ACHN (cell line): ENCODE results near the gene ZNF791.
"Not testable (repeated sequence)": the region's sequence is repeated elsewhere in the genome, so short reads cannot be mapped to it uniquely, and the experiment has no call there.

Experiments
- DNase-seq: peaks from one replicate; pipeline ENCODE4 v3.0.0-alpha.2; 2015
- in situ Hi-C: cut with HindIII; loops from 2 replicates; pipeline ENCODE4 v1.10.0; 2017; ENCODE audit warnings: low sequenced_read_pairs, low pct_ligation_motif_present, low pct_unique_long_range_greater_than_20kb

ZNF791 gene

DNA sequence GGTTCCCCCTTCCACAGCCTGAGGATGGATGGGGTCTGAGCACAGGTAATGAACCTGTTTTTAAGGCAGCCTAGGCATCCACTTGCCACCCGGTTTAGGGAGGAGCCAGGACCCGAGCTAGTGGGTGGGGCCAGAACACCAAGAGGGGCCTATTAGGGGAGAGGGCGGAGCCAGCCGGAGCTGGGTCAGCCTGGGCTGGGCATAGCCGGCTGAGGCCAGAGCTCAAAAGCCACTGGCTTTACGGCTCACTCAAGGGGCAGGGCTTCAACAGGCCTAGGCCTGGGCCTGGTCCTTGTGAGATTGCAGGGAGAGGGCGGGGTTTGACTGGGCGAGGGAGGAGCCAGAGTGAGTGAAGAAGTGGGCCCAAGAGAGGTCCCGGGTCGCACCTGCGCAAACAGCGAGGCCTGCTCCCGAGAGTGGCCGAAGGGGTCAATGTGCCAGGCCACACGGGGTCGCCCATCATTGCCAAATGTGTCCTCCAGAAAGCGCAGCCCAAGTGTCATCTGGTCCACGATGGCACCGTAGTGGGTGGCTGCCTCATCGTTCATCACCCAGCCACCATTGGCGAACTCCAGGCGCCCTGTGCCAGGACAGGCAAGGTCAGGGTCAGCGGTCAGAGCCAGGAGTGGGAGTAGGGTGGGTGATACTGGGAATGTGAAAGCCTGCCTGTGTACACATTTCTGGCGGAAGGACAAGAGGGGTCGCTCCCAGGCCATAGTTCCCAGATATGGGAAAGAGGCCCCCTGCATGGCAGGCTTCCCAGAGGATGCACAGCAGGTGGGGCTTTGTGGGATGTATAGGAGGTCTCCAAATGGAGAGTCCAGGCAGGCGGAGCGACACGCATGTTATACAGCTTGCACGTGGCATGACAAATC is 53.9 kb downstream of the ZNF791 start:
- in situ Hi-C loops: no loop called here
- no peak for DNase-seq

DNA sequence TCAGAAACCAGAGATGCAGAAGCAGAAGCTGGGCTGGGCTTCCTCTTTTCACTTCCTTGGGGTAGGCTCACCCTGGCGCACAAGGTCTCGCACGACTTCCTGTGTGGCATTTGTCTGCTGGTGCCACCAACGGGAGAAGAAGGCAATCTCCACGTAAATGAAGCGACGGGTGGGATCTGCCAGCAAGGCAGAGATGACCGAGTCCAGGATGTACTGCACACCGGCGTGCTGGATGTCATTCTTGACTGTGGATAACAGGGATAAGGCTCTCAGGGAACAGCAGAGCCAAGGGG is 54.5 kb downstream of the ZNF791 start:
- in situ Hi-C loops: no loop called here
- DNase-seq: no peak

DNA sequence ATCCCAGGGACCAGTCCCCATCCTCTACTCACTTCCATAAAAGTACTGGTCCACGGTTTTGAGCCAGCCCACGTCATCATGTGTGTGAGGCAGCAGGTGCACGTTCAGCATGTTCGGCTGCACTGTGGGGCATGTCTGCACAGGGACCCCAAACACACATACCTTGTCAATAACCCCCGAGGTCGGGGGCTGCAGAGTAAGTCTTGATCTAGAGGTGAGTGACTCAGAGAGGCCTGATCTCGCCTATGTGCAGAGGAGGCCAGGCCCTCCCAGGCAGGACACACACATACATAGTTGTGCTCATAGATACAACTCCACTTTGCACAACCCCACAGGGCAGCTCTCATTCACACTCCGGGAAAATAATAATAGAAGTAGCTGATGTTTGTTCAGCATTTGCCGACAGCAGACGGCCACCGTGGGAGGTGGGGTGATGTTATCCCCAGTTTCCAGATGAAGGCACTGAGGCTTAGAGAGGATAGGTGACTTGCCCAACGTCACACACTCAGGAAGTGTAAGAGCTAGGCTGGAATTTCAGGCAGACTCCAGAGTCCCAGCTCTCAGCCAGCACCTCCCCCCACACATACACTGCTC is 55.0 kb downstream of the ZNF791 start:
- in situ Hi-C loops: no loop called here

DNA sequence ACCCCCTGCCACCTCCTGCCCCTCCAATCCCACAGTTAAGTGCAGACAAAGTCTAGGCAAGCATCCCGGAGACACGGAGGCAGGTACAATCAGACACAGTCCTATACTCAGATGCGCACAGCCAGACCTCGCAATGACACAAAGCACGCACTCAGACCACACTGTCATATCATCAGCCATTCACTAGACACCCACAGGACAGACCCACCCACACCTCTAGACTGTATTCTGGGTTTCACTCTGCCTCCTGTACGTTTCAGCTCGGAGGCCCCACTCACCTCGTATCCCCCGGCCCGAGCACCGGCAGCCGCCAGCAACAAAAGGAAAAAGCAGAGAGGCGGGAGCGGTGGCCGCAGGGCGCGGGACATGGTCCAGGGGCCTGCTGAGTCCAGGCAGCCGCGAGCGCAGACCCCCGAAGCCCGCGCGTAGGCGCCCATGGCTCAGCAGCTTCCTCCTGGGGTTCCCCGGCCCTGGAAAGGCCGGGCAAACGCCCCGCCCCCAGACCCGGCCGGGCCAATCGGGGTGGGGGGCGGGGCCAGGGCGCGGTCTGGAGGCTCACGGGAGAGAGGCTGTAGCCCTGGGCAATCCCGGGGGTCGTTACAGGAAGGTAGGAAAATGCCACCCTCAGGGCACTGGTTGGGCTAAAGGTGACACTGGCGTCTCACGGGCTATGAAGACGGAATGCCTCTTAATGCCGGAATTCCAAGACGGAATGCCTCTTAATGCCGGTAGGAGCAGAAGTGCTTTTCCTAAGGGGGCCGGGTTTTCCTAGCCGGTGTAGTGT is 55.7 kb downstream of the ZNF791 start, which contains the start of the genes MAN2B1 and WDR83:
MAN2B1 (minus strand) TSS at position 478 of the 784 bp plus-strand sequence; CDS start at position 437, 41 bp downstream.
WDR83 (plus strand) TSS at position 543 of the 784 bp plus-strand sequence. CDS start 2,984 bp downstream, outside the sequence.
- peak; percentile 73 for DNase-seq
- in situ Hi-C loops: no loop called here

More for the DNA sequence above, 55.0 kb downstream of the ZNF791 start:
- DNase-seq: no peak

DNA sequence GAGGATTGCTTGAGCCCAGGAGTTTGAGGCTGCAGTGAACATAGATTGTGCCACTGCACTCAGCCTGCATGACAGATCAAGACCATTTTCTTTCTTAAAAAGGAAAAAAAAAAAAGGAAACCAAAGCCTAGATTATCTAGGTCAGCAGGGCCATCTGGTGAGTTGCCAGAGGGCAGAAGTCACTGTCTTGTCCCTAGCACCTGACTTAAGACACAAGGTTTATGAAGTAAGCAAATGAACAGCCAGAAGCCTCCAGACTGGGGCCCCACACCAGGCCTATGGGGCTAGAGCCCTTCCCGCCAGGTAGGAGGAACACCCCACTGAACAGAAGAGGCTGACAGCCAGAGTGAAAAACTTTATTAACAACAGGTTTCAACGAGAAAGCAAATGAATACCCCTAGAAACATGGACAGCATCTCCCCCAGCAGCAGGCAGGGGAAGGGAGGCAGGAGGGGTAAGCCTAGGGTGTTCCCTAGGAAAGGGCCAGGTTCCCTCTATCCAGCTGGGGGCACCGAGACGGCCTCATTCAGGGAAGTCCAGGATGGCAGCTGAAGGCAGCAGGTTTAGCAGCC is 57.1 kb downstream of the ZNF791 start:
- no peak for DNase-seq
- in situ Hi-C loops: no loop called here

DNA sequence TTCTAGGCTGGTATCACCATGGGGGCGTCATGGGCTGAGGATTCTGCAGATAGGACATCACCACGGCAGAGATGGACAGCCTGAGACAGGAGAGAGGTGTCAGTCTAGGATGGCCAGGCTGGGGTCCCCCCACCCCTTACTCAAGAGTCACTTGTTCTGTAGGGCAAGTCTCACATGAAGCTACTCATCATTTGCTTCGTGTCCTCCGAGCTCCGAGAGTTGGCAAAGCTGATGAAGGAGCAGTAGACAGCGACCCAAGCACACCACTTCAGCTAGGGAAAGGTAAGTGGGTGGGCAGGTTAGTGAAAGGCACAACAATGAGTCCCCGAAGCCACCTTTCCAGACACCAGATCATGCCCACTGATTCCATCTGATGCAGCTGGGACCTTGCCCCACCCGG is 57.6 kb downstream of the ZNF791 start:
- in situ Hi-C loops: no loop called here
- DNase-seq: no peak

DNA sequence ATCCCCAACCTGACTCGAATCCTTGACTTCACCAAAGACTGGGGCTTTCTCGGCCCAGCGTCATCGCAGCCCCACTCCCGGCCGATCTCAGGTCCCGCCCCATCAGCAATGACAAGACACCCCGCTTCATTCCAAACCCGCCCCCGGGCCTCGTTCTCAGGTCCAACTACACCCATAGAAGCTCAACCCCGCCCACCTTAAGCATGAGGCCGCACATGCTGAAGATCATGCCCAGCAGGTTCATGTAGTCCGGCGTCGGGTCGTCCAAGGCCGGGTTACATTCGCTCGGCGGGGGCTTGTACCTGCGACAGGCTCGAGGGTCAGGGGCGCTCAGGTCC is 58.2 kb downstream of the ZNF791 start:
- peak; percentile 52 for DNase-seq
- in situ Hi-C loops: no loop called here

DNA sequence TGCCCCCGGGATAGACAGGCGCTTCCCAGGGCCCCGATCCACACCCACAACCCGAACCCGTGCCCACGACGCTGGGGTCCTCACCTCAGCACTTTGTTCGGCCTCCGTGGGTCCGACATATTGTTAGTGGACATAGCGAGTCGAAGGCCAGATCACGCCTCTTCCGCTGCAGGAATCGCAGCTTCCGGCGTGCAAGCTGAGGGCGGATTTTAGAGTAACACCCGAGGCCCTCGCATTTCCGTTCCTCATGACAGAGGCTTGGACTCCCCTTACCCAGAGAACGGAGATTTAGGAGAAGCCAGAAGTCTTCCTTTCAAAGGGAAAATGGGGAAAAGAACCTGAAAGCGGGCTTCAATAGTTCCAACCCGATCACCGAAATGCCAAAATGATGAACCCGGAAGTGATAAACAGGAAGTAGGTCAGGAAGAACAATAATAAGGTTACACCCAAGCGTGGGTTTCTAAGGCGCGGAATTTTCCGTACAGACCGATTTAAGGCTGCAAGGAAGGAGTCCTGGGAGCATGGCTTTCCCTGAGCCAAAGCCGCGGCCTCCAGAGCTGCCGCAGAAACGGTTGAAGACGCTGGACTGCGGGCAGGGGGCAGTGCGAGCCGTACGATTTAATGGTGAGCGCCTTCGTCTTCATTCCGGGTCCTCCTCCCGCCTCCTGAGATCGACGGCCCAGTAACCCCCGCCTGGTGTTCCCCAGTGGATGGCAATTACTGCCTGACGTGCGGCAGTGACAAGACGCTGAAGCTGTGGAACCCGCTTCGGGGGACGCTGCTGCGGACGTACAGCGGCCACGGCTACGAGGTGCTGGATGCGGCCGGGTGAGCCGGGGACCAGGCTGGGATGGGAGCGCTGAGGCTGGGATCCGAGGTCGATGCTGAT is 58.8 kb downstream of the ZNF791 start:
- DNase-seq: peak; percentile 78
- in situ Hi-C loops: no loop called here

DNA sequence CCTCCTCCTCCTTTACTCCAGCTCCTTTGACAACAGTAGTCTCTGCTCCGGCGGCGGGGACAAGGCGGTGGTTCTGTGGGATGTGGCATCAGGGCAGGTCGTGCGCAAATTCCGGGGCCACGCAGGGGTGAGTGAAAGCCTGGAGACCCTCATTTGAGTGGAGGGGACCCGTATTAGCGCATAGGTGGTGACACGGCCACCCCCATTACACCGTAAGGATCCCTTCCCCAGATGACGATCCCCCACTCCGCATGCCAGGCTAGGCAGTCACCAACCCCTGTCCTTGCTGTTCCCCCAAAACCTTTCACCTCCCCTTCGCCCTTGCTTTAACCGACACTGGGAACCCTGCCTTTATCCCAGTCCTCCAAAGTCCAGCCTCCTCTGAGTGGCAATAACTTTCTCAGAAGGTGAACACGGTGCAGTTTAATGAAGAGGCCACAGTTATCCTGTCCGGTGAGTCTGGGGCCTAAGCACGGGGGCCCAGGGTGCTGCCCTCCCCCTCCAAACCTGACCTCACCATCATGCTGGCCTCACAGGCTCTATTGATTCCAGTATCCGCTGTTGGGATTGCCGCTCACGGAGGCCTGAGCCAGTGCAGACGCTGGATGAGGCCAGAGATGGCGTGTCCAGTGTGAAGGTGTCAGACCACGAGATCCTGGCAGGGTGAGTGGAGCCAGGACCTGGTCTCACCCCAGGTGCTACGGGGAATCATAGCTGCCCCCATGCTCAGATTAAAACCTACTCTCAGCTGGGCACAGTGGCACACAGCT is 59.6 kb downstream of the ZNF791 start:
- in situ Hi-C loops: no loop called here
- no peak for DNase-seq

DNA sequence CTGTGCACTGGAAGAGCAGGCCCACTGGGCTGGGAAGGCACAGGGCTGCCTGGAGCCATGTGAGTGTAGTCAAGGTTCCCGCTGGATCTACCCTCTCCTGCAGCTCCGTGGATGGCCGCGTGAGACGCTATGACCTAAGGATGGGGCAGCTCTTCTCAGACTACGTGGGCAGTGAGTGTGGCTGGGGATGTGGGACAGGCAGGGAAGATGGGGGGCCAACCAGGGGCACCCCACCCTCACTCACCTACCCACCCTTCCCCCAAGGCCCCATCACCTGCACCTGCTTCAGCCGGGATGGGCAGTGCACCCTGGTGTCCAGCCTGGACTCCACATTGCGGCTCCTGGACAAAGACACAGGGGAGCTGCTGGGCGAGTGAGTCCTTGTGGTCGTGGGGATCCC is 62.0 kb downstream of the ZNF791 start:
- no peak for DNase-seq

DNA sequence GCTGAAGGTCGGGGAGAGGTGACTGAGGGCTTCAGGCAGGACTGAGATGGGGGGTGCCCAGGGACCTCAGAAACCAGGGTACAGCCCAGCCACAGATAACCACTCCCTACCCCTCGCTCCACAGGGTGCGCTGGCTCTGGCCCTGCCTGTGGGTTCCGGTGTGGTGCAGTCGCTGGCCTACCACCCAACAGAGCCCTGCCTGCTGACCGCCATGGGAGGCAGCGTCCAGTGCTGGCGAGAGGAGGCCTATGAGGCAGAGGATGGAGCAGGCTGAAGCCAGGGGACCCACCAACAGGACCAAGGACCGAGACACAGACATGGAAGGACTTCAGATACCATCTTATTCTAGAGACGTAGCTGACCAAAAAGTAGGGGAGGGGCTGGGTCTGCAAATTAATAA is 64.7 kb downstream of the ZNF791 start:
- no peak for DNase-seq
- in situ Hi-C loops: no loop called here

More for the DNA sequence above, 62.0 kb downstream of the ZNF791 start:
- in situ Hi-C loops: no loop called here

DNA sequence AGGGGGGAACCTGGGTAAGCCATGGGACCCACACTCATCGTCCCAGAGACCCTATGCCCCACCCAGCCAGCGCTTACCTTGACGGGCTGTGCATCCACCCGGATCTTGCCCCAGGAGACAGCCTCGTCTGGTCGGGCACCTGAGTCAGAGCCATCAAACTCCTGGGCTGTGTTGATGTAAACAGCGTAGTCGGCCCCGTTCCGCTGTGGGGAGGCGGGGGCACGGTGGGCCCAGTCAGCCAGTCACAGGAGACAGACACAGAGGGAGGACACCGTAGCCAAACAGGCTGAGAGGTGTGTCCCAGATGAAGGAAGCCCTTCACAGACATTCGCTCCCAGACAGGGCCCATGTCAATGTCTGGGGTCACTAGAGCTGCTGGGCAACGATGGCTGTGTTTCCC is 65.2 kb downstream of the ZNF791 start:
- in situ Hi-C loops: no loop called here
- DNase-seq: no peak

DNA sequence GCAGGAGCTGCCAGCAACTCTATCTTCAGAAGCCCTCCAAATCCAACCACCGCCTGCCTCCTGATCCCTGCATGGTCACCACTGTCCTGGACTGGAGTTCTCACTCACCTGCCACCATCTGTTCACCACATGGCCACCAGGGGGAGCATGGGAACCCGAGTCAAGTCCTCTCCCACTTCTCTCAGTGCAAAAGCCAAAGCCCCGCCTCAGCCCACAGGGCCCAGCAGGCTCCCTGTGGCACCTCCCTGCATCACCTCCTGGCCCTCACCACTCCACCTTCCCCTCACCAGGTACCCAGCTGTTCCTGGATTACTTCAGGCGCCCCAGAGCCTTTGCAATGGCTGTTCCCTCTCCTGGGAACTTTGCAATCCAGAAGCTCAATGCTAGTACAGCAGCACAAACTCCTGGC is 65.7 kb downstream of the ZNF791 start:
- in situ Hi-C loops: no loop called here
- DNase-seq: peak; percentile 79

DNA sequence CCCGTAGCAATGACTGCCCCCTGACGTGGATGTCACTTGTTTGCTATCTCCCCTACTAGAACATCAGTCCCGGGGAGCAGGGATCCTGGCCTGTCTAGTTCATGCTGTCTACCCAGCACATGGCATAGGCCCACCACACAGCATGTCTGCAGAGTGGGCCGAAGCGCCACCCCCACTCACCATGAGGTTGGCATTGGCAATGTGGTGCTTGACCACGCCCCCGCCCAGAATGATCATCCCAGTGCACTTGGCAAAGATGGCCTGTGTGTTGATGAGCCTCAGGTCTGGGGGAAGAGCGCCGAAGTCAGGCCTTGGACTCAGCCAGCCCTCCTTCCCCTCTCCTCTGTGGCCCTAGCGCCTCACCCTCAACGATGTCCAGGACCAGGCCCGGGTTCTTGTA is 66.2 kb downstream of the ZNF791 start:
- no peak for DNase-seq
- in situ Hi-C loops: no loop called here

DNA sequence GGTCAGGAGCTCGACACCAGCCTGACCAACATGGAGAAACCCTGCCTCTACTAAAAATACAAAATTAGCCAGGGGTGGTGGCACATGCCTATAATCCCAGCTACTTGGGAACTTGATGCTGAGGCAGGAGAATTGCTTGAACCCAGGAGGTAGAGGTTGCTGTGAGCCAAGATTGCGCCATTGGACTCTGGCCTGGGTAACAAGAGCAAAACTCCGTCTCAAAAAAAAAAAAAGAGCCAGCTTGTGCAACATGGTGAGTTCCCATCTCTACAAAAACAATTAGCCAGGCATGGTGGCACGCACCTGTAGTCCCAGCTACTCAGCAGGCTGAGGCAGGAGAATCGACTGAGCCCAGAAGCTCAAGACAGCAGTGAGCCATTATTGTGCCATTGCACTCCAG is 67.3 kb downstream of the ZNF791 start:
- in situ Hi-C loops, DNase-seq: not testable (repeated sequence)

DNA sequence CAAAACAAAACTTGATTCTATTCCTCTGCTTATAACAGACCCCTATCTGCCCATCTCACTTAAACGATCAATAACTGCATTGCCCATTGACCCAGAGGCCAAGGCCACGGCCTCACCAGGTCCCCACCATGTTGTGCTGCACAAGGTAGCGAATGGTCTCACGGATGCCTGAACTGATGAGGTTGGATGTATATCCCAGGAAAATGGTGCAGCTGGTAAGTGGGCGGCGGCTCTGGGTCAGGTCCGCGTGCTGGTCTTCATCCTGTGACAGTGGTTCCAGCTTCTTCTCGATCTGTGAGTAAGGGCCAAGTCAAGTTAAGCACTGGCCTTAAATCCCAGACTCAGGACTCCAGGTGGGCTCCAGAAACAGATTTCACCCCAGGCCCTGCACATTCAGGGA is 69.3 kb downstream of the ZNF791 start:
- DNase-seq: no peak
- in situ Hi-C loops: no loop called here
